HG02678 (cell line): ENCODE measurements around the gene FGD1.

Experiments used
- ATAC-seq: cut with Tn5 transposase; IDR thresholded peaks from one replicate; pipeline ENCODE4 v1.9.1; 2021; ENCODE audit warnings: mild to moderate bottlenecking, moderate library complexity; ENCODE audit not compliant: unreplicated experiment

The FGD1 gene

DNA sequence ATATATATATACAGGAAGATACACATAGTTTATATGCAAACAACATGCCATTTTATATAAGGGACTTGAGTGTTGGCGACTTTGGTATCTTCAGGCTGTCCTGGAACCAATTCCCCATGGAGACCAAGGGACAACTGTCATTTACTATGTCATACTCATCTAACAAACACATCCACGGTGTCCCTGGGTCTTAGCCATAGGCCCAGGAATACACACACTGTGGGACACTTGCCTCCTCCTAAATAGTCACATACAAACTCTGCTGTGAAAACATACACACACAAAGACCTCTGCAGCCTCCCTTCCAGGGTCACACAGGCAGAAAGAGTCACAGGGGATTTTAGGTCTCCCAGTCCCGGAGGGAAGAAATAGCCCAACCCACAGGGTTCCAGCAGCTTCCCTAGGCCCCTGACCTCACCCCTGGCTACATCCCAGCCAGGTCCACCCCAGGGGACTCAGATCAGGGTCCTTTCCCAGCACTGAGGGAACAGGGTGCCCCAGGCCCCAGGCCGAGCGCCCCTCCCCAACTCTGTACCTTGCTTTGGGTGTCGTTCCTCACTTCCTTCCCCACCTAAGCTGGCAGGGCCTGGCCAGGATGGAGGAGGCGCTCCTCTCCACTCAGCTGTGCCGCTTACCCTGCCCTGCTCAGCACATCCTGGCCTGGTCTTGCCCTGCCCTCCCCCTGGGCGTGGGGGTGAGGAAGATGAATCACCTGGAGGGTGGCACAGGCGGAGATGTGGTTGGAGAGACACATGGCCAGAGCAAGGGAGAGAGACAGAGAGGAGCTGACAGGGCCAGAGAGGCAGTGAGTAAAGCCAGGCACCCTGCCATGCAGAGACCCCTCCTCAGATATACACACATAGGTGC is 21.8 kb downstream of the FGD1 start:
- ATAC-seq = no peak

DNA sequence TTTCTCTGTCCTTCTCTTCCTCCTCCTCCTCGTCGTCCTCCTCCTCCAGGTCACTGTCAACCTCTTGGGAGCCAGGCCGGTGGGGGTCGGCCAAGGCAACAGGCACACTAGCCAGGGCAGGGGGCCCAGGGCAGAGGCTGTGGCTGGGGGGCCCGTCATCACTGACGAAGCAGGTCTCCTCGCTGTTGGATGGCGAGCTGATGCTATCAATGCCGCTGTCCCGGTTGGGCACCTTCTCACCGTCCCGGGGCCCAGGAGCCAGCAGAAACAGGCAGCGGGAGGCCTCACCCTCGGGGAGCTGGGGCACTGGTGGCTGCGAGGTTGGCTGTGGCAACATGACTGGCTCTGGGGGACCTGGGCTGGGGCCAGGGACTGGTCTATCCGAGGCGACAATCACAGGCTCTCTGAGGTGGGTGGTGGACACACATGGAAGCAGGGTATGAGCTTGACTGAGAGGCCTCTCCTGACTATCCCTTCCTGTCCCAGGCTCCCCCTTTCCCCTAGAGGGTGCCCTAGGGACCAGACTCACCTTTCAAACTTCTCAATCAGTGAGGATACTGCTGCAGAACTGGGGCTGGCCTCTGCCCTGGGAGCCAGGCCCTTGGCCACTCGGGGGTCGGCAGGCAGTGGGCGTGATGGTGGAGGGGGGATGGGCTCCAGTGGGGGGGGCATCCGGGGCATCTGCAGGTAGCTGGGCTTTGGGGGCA is 25.8 kb downstream of the FGD1 start:
- no peak for ATAC-seq

DNA sequence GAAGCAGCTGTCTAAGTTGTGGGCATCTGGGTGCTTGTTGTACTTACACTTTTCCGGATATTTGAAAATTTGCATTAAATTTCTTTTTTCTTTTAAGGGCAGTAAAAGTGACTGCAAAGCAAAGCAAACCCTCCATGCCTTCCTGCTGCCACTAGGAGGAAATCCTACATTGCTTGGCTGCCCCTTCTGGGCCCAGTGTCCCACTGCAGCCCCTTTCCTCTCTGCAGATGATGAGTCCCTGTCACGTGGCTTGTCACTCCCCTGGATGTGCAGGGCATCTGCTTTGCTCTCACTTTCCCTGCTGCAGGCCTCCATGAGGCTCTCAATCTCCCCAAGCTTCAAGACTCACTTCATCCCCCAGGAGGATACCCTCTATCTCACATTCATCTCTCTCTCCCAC is 43.1 kb downstream of the FGD1 start:
- ATAC-seq = no peak

DNA sequence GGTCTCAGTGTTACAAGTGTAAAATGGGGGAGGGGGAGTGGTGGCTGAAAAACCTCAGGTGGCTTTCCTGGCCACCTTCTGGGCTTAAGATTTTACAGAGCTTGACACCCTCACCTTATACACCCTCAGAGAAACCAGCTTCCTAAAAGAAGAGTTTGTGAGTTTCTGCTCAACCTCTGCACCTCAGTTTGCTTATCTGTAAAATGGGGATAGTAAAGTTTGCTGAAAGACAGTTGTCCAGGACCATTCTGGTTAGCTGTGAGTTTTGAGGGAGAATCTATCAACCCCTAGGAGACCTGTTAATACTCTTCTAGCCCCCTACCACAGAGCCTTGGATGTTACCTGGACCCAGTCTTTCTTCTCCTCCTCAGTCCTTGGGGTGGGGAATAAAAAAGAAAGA is 46.1 kb downstream of the FGD1 start:
- ATAC-seq = no peak

GRCh38 chrX:54447461-54447860 is 48.6 kb downstream of the FGD1 start:
- ATAC-seq = no peak

DNA sequence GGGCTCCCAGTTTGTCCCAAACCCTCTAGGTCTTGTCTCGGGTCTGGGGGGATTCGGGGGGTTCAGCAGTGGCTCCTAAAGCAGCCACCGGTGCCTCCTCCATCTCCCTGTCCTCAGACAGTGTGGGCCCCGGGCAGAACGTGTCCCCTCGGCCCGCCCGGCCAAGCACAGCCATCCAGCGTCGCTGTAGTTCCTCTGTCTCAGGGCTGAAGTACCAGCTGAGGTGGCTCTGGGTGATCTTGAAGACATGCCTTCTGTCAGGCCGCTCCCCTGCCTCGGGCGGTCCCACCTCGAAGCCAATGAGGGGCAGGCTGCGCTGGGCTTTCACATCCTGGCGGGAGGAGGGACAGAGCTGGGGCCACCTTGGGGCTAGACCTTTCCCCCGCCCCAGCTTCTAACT is 50.0 kb downstream of the FGD1 start:
- no peak for ATAC-seq

DNA sequence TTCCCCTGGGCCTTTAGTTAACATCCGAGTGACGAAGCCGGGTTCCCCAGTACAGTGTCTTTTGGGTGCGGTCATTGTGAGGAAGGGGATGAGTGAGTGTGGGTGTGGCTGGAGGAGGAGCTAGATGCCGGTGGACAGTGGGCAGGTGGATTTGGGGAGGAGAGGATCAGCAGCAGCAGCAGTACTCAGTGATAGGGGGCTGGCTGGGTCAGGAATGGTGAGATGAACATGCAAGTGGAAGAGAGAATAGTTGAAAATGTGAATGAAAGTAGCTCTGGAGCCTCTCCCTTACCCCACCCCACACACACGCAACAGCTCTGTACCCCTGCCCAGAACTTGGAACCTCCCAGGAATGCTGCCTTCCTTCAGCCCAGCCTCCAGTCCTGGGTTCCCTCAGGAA is 51.3 kb downstream of the FGD1 start:
- no peak for ATAC-seq

- ATAC-seq = no peak
Observed at GRCh38 chrX:54442790-54443189, 53.2 kb downstream of the FGD1 start.

- peak; percentile 99 for ATAC-seq
Observed at GRCh38 chrX:54439960-54440871, 55.8 kb downstream of the FGD1 start, which contains the start of gene TSR2. Gene TSR2, plus strand, starts transcription at chrX:54440404. Its CDS starts 18 bp downstream, at chrX:54440422.

DNA sequence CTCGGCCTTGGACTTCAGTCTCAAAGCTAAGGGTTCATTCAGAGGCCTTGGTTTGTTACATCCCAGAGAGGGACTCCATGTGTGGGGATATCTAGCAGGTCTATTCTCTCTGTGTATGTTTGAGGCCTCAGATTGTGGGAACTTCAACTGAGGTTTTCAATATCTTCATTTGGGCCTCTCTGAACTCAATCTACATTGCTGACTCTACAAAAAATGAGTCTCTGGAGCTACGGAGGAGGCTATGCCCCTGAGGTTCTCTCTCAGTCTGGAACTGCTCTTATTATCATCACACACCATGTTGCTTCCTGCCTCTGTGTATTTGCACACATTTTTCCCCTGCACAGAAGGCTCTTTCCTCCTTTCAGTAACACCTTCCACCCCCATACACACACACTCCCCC is 60.9 kb downstream of the FGD1 start:
- no peak for ATAC-seq

DNA sequence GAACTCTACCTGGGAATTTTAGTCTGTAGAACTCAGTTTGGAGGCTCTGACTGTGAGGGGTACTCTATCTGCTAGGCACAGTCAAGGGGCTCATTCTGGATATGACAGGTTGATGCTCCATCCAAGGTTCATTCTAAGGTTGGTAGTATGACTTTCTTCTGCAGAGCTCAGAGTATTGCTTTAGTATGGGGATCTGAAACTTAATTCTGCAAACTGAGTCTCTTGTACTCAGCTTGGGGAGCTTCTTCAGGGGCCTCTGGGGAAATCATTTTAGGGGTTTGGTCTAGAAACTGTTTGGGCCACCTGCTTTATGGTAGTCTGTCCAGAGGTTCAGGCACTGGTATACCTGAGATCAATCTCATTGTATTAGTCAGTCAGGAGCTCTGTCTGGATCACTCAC is 65.5 kb downstream of the FGD1 start:
- no peak for ATAC-seq

DNA sequence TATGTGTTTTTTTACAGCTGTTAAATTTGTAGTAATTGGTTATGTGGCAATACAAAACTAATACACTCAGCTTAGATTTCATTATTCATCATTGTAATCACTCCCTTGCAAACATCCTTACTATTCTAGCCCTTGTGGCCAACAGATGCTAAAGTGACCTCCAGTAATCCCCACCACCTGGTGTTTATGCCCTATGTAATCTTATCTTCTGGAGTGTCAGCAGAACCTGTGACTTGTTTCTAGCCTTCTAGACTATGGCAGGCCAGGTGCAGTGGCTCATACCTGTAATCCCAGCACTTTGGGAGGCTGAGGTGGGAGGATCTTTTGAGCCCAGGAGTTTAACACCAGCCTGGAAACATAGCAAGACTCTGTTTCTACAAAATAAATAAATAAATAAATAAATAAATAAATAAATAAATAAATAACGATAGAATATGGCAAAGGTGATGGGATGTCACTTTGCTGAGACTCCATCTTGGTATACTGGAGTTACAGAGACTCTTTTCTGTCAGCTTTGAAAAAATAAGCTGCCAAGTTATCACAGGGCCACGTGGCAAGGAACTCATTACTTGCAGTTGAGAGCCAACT is 68.1 kb downstream of the FGD1 start:
- no peak for ATAC-seq

- no peak for ATAC-seq
Observed at GRCh38 chrX:54423161-54423888, 72.7 kb downstream of the FGD1 start.

DNA sequence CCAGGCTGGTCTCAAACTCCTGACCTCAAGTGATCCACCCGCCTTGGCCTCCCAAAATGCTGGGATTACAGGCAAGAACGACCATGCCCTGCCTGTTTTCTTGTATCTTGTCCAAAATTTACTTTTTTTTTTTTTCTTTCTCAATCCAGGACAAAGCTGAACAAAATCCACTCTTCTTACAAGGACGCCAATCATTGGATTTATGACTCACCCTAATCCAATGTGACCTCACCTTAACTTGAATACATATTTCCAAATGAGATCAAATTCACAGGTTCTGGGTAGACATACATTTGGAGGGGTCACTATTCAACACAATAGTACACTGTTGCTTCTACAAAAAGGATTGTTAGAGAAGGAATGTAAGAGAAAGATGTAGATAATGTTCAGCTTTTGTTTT is 73.9 kb downstream of the FGD1 start:
- ATAC-seq = no peak

DNA sequence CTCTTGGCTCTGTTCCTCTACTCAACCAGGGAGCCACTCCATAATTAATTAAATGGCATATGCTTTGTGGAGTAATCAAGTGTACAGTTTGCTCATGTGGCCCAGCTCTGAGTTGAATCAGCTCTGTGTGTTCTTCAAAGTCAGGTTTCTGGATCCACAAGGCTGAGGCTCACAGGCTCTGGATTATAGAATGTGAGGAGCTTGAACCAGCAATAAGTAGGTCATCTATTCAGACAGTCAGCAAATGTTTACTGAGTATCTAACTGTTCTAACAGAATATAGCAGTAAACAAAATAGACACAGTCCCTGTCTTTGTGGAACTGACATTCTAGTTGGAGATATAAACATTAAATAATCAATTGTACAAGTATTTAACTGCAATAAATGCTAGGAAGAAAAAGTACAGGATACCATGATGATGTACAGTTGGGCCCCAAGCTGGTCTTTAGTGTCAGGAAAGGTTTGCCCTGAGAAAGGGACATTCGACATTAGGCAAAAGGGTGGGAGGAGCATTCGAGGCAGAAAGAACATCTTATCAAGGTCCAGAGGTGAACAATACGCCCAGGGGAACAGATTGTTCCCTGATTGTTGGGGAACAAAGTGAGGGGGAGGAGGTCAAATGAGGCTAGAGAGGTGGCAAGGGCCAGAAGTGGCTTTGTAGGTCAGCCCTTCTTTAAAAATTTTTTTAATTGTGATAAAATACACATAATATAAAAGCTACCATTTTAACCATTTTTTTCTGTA is 76.3 kb downstream of the FGD1 start:
- no peak for ATAC-seq

DNA sequence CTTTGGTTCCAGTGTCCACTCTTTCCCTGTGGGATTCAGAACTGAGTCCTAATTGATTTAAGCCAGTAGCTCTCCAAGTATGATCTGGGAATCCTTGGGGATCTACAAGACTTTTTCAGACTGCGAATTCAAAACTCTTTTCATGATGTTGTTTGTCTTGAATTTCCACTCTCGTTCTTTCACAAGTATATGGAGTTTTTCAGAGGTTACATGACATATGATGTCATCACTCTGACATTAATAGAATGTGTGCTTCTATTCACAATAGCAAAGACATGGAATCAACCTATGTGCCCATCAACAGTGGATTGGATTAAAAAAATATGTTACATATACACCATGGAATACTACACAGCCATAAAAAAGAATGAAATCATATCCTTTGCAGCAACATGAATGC is 79.1 kb downstream of the FGD1 start:
- no peak for ATAC-seq

- no peak for ATAC-seq
Observed at GRCh38 chrX:54415534-54416350, 80.3 kb downstream of the FGD1 start.

GRCh38 chrX:54413753-54414152 is 82.3 kb downstream of the FGD1 start:
- no peak for ATAC-seq

GRCh38 chrX:54411732-54412131 is 84.3 kb downstream of the FGD1 start:
- ATAC-seq = no peak
